NB4 (cell line): ENCODE results near the gene THSD7B.

Experiments
- DNase-seq: peaks from one replicate; pipeline ENCODE4 v3.0.0; 2010; ENCODE audit warnings: low read depth
- H3K4me3 ChIP-seq: one replicate; pipeline ENCODE4 v1.5.1; 2011; ENCODE audit warnings: mild to moderate bottlenecking, low read depth, low read length, moderate library complexity
- MYC ChIP-seq: IDR thresholded peaks from 2 replicates; pipeline ENCODE4 v1.6.1; 2011; ENCODE audit warnings: low read depth, low read length
- POLR2A ChIP-seq: IDR thresholded peaks from 2 replicates; pipeline ENCODE4 v1.6.1; 2011; ENCODE audit warnings: mild to moderate bottlenecking; ENCODE audit not compliant: insufficient read length; ENCODE audit errors: extremely low read depth
- TF ChIP-seq, protein P1 (sequence below): IDR thresholded peaks from one replicate; pipeline ENCODE4 v1.5.1; 2012; ENCODE audit warnings: low read depth, low read length
- TF ChIP-seq, protein P2 (sequence below): IDR thresholded peaks from 2 replicates; pipeline ENCODE4 v1.6.1; 2011; ENCODE audit warnings: low read depth, low read length

The THSD7B gene

DNA sequence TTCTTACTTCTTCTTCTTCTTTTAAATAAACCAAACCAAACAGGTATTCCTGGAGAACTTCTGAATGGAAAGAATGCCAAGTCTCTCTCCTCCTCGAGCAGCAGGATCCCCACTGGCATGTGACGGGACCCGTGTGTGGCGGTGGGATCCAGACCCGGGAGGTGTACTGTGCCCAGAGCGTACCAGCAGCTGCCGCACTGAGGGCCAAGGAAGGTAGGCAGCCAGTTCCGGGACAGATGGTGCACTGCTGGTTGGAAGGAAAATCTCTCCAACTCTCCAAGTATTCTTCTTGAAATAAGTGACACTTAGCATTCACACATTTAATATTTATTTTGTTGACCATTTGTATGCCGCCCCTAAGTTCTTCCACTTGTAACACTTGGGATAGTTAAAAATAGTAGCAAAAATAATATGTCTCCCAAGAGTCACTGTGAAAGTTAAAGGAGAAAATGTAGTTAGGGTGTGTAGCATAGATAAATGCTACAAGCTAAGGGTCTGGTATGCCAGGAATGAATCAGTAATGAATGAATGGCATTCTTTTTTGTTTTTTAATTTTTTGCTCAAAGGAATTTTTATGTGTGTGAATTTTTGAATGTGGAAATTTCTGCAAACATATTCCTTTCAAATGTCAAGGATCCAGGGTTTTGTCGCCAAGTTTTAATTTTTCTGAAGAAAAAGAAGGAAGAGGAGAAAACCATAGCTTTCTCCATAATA, 349.9 kb downstream of the THSD7B start:
- H3K4me3 ChIP-seq: no peak overlapping the region
- TF ChIP-seq, protein P1, sequence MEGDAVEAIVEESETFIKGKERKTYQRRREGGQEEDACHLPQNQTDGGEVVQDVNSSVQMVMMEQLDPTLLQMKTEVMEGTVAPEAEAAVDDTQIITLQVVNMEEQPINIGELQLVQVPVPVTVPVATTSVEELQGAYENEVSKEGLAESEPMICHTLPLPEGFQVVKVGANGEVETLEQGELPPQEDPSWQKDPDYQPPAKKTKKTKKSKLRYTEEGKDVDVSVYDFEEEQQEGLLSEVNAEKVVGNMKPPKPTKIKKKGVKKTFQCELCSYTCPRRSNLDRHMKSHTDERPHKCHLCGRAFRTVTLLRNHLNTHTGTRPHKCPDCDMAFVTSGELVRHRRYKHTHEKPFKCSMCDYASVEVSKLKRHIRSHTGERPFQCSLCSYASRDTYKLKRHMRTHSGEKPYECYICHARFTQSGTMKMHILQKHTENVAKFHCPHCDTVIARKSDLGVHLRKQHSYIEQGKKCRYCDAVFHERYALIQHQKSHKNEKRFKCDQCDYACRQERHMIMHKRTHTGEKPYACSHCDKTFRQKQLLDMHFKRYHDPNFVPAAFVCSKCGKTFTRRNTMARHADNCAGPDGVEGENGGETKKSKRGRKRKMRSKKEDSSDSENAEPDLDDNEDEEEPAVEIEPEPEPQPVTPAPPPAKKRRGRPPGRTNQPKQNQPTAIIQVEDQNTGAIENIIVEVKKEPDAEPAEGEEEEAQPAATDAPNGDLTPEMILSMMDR: no peak
- TF ChIP-seq MYC: no peak
- DNase-seq: no peak

DNA sequence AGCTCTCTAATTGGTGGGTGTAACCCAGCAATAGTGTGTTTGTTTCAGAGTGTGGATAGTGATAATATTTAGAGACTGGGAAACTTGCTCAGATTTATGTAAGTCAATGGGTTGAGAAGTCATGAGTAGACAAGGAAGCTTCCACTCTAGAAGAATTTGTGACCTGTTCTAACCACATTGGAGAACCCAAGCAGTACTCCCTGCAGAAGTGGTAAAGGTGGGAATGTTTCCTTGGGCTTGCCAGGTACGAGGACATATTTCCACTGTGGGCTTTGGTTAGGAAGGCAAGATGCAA, 350.4 kb downstream of the THSD7B start:
- no peak for TF ChIP-seq POLR2A
- H3K4me3 ChIP-seq: no peak overlapping the region
- DNase-seq: no peak

DNA sequence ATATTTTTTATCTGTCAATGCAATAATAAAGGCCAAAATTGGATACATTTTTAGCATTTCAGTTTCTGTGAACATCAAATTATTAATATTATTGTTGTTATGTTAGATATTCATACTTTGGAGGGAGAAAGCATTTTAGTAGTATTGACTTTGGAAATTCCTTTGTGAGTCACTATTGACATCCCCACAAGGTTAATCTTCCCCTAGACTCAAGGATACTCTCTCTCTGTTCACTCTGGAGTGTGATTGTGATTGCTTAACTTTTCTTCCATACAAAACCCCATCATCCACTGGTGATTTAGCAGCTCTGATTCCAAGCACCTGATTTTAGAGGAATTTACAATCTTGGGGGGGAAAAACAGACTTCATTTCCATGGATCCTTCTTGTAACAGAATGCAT, 352.0 kb downstream of the THSD7B start:
- TF ChIP-seq, protein P1: no peak
- TF ChIP-seq MYC (no peak), POLR2A (no peak)
- TF ChIP-seq, protein P2, sequence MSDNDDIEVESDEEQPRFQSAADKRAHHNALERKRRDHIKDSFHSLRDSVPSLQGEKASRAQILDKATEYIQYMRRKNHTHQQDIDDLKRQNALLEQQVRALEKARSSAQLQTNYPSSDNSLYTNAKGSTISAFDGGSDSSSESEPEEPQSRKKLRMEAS: no peak
- DNase-seq: no peak
- H3K4me3 ChIP-seq: no peak overlapping the region

DNA sequence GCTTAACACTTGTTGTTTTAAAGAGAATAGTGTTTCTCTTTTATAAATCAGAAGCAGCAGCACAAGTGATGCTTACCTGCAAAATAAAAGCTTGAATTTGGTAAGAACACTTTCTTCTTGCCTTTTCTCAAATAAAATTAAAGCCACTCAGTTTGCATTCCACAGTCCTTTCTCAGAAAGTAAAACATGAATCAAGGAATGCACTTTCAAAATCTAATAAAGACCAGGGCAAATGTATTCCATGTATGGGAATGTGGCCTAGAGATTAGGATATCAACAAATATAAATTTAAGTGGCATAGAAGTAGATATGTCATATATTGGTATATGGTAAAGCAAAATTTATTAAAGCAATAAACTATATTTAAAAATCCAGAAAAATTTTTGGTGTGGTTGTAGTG, 352.8 kb downstream of the THSD7B start:
- TF ChIP-seq, protein P2: no peak
- TF ChIP-seq, protein P1: no peak
- no peak for TF ChIP-seq MYC
- no peak for TF ChIP-seq POLR2A
- DNase-seq: no peak
- no peak overlapping the region for H3K4me3 ChIP-seq

DNA sequence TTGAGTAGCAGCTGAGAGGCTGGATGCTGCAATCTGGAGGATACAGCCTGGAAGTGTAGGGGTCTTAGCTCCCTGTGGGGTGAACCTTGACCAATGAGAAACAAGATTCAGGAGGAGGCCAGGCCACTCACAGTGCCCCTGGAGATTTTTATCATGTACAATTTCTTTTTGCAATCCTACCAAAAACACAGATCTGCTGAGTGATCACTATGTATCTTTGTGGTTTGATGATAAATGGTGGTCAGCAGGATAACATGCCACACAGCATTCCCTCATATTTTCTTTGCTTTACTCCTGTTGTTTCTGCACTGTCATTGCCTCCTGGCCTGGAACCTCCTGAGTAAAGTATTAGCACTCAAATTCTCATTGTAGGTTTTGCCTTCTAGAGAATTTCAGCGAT, 357.9 kb downstream of the THSD7B start:
- TF ChIP-seq, protein P2: no peak
- TF ChIP-seq POLR2A (no peak), MYC (no peak)
- TF ChIP-seq, protein P1: no peak
- H3K4me3 ChIP-seq: no peak overlapping the region
- no peak for DNase-seq

DNA sequence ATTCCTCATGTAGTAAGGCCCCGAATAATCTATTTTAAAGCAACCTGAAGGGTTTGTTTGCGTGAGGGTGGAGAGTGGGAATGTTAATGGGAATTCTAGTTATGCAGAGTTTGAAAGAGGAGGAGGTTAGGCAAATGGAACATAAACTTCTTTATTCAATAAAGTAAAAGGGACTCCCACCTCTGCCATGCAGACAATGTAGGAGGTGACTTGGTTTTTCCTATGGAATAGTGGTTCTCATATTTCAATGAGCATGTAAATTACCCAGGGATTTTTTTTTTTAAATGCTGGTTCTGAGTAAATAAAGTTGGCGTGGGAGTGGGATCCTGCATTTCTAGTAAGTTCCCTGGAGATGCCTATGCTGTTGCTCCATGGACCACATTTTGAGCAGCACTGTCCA, 367.9 kb downstream of the THSD7B start:
- DNase-seq: no peak
- TF ChIP-seq, protein P2: no peak
- no peak for TF ChIP-seq POLR2A
- TF ChIP-seq MYC: no peak
- TF ChIP-seq, protein P1: no peak
- H3K4me3 ChIP-seq: no peak overlapping the region
